GM12875 (cell line): Measurements from ENCODE around the gene ZNHIT3.

Experiments used
- H3K4me3 ChIP-seq: one replicate; pipeline ENCODE4 v1.5.1; 2011; ENCODE audit warnings: low read depth, low read length, control low read depth
- TF ChIP-seq, protein P1 (sequence below): IDR thresholded peaks from 2 replicates; pipeline ENCODE4 v1.5.1; 2011; ENCODE audit warnings: low read depth, mild to moderate bottlenecking, control low read depth, inconsistent platforms, low read length, moderate library complexity, borderline replicate concordance; ENCODE audit not compliant: insufficient read depth

ZNHIT3 gene

GRCh38 chr17:36515837-36516236 is 29.4 kb downstream of the ZNHIT3 start:
- H3K4me3 ChIP-seq, result no peak overlapping the region
- TF ChIP-seq, protein P1, sequence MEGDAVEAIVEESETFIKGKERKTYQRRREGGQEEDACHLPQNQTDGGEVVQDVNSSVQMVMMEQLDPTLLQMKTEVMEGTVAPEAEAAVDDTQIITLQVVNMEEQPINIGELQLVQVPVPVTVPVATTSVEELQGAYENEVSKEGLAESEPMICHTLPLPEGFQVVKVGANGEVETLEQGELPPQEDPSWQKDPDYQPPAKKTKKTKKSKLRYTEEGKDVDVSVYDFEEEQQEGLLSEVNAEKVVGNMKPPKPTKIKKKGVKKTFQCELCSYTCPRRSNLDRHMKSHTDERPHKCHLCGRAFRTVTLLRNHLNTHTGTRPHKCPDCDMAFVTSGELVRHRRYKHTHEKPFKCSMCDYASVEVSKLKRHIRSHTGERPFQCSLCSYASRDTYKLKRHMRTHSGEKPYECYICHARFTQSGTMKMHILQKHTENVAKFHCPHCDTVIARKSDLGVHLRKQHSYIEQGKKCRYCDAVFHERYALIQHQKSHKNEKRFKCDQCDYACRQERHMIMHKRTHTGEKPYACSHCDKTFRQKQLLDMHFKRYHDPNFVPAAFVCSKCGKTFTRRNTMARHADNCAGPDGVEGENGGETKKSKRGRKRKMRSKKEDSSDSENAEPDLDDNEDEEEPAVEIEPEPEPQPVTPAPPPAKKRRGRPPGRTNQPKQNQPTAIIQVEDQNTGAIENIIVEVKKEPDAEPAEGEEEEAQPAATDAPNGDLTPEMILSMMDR, result no peak

- TF ChIP-seq, protein P1, result no peak
- H3K4me3 ChIP-seq, result no peak overlapping the region
Observed at GRCh38 chr17:36523113-36523512, 36.6 kb downstream of the ZNHIT3 start.

DNA sequence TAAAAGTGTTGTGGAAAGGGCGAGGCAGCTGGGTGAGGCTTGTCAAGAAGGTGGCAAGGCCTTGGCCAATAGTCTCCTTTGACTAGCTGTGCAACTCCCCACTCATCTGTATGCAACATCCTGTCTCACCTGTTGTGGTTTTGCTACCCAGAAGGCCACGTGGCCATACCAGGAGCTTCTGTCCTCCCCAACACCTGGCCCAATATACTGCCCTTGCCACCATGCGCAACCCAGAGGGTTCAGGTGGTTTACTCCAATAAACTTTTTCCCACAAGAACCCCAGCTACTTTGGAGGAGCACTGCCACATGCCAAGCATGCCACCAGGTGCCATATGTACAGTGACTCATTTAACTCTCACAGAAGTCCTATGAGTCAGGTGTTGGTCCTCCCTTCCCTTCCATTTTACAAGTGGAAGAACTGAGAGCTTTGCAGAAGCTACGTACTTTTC is 38.0 kb downstream of the ZNHIT3 start:
- TF ChIP-seq, protein P1, result no peak
- H3K4me3 ChIP-seq, result no peak overlapping the region

- TF ChIP-seq, protein P1, result no peak
- H3K4me3 ChIP-seq, result no peak overlapping the region
Observed at GRCh38 chr17:36525113-36525512, 38.6 kb downstream of the ZNHIT3 start.

DNA sequence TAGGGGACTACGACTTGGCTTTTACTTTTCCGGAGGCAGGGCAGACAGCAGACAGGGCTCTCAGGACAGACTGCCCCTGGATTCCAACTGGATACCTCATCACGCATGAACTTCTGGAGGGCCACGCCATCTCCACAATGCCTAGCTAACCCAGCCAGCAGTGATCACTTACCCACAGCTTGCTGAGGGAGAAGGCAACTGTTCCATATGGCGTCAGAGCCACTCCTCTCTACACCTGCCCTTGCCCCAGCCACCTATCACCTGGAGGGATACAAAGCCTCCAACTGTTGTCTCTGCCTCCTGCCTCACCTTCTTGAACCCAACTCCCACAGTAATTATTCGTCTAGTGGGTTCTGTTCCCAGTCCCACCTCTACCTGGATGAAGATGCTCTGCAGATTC is 39.4 kb downstream of the ZNHIT3 start:
- no peak overlapping the region for H3K4me3 ChIP-seq
- TF ChIP-seq, protein P1, result no peak

DNA sequence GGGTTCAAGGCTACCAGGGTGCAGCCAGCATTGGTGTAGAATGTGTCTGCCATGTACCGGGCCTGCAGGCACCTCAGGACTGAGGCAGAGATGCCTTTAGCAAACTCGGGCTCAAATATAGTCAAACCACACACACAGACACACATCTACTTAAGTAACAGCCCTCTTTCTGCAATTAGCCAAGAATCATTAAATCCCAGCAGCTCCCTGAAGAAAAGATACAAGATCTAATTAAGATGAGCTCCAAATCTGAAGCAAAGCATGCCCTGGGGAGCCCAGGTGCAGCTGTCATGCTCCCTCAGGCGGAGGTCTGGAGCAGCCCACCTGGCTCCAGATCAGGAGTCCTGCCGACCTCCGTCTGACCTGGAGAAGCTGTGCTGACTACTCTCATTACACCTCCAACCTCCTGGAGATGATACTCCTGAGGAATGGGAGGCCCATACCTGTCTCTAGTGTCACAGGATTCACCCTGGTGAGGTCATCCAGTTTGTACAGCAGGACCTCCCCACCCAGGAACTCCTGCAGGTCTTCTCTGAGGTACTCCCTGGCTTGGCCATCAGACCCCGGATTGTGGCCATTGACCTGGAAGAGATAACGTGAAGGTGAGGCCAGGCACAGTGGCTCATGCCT is 41.3 kb downstream of the ZNHIT3 start:
- TF ChIP-seq, protein P1, result no peak

GRCh38 chr17:36529121-36529520 is 42.6 kb downstream of the ZNHIT3 start:
- TF ChIP-seq, protein P1, result no peak

More for the DNA sequence above, 41.3 kb downstream of the ZNHIT3 start:
- H3K4me3 ChIP-seq, result no peak overlapping the region

More at GRCh38 chr17:36529121-36529520, 42.6 kb downstream of the ZNHIT3 start:
- H3K4me3 ChIP-seq, result no peak overlapping the region
